HG03354 (cell line): ENCODE results near the gene LPAR2.
"Not testable (repeated sequence)": the region's sequence is repeated elsewhere in the genome, so short reads cannot be mapped to it uniquely, and the experiment has no call there.

Experiments
- ATAC-seq: cut with Tn5 transposase; IDR thresholded peaks from one replicate; pipeline ENCODE4 v1.9.1; 2021; ENCODE audit warnings: mild to moderate bottlenecking; ENCODE audit not compliant: unreplicated experiment, poor library complexity, severe bottlenecking

LPAR2 gene

DNA sequence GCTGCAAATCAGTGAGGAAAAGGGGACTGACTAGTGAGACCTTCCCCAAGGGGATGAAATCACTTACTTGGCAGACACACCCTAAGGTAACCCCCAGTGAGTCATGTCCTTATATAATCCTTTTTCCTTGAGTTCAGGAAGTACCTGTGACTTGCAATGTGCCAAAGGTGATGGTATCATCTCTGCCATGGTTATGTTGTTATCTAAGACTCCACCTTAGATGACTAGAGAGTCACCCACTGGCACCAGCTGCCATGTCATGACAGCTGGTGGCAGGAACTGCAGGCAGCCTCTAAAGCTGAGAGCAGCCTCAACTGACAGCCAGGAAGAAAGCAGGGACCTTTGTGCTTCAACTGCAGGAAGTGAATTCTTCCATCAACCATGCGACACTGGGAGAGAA lies 22.0 kb downstream of the LPAR2 start:
- no peak for ATAC-seq

DNA sequence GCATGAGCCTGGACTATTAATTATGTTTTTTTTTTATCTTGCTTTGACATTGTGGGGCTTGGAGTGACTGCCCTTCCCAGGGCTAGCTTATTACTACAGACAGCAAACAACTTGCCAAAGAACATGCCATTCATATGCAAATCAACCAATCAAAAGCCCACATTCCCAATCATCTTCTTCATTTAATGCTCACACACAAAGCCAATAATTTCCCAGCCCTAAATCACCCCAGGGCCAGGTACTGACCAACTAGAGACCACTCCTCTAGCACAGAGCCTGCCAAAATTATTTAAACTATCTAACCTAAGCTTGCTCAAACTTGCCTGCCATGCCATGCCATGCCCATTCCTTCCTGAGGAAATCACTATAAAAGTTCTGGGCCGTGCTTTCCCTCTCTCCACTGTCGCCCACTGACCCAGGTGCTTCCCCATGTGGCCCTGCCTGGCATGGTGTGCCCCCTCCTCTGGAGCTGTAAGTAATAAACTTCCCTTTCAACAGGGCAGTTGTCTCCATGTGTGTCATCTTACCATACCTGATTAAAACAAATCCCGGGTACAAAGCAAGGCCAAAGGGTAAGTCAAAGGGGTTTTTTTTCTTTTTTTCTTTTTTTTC lies 25.2 kb downstream of the LPAR2 start:
- no peak for ATAC-seq

- ATAC-seq: no peak
These were observed 25.8 kb downstream of the LPAR2 start for GRCh38 chr19:19602136-19602712.

DNA sequence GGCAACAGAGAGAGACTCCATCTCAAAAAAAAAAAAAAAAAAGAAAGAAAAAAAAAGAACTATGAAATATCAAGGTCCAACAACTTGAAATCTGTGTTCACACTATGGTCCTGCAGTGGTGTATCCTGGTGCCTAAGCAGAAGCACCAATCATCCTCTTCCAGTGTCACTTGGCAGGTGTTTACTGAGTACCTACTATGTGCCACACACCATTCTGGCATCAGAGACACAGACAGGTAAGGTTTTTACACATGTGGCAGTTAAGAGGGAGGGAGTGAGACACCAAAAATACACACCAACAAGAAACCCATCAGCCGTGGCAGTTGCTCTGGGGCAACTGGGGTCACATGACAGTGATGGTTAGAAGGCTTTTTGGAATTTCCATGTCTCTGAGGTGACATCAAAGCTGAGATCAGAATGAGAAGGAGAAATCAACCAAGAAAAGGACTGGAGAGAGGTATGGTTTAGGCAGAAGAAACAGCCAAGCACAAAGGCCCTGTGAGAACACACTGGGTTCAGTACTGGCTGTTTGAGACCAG lies 27.2 kb downstream of the LPAR2 start:
- no peak for ATAC-seq

DNA sequence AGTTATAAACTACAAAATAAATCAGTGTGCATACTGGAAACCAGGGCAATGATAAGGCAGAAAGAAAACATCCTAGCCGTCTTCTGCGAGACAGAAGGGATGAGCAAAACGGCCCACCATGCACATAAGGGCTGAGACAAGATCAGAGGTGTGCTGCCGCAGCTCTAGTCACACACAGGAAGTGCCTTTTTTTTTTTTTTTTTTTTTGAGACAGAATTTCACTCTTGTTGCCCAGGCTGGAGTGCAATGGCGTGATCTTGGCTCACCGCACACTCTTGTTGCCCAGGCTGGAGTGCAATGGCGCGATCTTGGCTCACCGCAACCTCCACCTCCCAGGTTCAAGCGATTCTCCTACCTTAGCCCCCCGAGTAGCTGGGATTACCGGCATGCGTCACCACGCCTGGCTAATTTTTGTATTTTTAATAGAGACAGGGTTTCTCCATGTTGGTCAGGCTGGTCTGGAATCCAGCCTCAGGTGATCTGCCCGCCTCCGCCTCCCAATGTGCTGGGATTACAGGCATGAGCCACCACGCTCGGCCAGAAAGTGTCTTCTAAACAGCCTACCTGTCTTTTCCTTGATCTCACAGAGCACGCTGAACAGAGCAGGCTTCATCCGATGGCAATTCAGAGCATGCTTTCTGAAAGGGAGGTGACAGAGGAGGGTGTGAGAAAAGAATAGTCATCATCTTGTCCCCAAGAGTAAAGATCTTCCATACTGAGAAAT lies 29.1 kb downstream of the LPAR2 start:
- ATAC-seq: not testable (repeated sequence)

DNA sequence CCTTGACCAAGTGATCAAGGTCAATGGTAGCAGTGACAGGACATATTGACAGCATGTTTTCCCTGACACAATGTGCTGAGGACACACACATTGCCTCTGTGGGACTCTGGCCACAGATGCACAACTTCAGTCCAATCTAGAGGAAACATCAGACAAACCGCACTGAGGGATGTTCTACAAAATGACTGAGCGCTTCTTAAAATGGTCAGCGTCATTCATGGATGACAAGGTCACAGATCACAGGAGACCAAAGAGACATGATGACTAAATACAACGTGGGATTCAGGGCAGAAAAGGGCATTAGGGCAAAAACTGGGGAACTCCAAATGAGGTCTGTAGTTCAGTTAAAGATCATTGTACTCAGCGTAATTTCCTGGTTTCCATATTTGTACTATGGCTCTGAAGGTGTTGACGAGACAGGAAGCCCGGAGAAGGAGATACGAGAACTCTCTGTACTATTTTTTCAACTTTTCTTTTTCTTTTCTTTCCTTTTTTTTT lies 30.2 kb downstream of the LPAR2 start:
- ATAC-seq: peak; percentile 71

GRCh38 chr19:19595171-19595701 lies 32.8 kb downstream of the LPAR2 start:
- no peak for ATAC-seq

- no peak for ATAC-seq
These were observed 33.6 kb downstream of the LPAR2 start for GRCh38 chr19:19594381-19594780.

GRCh38 chr19:19592690-19593089 lies 35.3 kb downstream of the LPAR2 start:
- ATAC-seq: no peak

- ATAC-seq: no peak
These were observed 36.7 kb downstream of the LPAR2 start for GRCh38 chr19:19591133-19591825.

- ATAC-seq: no peak
These were observed 39.5 kb downstream of the LPAR2 start for GRCh38 chr19:19588546-19588945.

DNA sequence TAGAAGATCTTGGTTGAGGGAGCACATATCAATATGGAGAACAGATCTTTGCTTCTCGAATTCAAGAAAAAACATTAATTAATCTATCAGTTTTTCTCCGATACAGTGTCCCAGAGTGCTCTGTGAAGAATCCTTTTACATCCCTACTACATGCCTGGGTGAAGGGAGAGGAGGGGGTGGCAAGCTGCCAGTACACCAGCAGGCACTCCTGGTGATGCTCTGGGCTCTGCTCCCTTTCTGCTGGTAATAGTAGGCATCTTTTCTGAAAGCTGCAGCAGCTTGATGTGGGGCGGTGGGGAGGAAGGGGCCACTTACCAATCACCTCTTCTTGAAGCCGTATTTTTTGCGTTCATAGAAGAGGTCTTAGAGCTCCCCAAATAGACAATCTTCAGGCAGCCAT lies 40.2 kb downstream of the LPAR2 start:
- no peak for ATAC-seq

DNA sequence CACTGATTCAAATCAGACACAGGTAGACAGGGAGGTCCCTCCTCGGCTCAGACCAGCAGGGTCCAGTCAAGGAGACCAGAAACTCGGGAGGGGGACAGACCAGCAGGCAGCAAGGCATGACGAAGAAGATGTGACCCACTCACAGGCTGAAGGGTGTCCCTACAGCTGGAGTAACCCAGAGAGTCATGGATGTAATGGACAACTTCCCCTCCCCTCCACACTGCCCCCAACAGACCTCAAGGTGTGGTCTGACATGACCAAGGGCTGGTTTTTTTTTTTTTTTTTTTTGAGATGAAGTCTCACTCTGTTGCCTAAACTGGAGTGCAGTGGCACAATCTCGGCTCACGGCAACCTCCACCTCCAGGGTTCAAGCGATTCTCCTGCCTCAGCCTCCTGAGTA lies 43.7 kb downstream of the LPAR2 start:
- ATAC-seq: no peak

DNA sequence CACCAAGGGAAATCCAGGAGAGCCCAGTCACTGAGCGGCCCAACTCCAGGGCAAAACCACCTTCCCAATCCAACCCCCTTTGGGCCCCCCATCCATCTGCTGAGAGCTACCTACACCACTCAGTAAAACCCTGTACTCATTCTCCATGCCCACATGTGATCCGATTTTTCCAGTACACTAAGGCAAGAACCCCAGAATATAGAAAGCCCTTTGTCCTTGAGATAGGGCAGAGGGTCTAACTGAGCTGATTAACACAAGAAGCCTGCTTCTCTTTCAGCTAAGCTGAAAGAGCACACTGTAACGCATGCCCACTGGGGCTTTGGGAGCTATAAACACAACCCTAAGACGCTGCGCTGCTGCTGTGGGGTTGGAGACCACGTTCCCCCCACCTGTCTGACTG lies 45.5 kb downstream of the LPAR2 start:
- no peak for ATAC-seq

DNA sequence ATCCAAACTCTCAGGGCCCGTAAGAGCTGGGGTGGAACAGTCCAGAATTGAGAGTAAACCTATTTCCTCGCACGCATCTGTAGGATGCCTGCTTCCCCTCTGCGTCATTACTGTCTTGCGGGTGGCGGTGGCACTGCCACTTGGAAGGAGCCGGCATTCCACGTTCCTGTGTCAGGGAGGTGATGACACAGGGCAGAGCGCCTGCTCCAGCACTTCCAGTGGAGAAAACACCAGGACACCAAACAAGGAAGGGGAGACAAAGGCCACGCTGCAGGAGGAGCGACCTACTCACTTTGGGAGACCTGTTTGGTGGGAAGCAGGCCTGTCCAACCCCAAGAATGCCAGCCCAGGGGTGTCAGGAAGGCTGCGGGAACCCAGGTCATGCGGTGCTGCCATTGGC lies 46.6 kb downstream of the LPAR2 start:
- ATAC-seq: no peak

- ATAC-seq: no peak
These were observed 47.6 kb downstream of the LPAR2 start for GRCh38 chr19:19580418-19580817.

- no peak for ATAC-seq
These were observed 48.3 kb downstream of the LPAR2 start for GRCh38 chr19:19579533-19580361.

DNA sequence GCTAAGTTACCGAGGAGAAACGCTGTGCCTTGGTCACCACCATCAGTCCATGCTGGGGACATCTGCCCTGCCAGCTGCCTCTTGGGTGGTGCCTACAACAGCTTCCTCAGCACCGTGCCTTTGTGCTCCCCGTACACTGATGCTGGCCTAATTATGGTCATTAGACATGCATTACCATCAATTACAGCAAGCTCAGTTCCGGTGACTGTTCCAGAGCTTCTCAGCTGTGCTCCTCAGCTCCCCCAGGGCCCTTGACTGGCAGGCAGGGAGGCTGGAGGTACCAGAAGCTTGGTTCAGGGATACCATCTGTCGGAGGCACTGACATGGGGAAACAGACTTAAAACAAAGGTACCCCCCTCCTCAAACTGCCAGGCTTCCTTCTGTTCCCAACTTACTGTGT lies 49.8 kb downstream of the LPAR2 start:
- ATAC-seq: no peak

DNA sequence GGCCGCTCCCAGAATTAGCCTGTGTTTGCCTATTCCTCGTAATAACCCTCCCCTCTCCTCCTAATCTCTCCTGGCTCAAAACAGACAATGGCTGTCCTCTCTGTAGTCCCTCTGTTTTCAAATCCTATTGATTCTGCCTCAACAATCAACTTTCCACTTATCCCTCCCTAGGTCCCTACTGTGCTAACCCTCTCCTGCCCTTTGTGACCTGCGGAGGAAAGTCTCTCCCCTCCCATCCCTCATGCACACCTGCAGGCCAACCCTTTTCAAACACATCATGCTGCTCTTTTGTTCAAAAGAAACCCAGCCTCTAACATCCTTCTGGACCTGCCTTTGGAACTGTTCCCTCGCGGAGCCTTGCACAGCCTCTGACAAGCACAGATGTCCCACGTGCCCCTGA lies 52.6 kb downstream of the LPAR2 start:
- no peak for ATAC-seq
